KOPT-K1 (cell line): ENCODE data around the gene C2CD4D.

ENCODE experiments used
- H3K27ac ChIP-seq: fragments of 200-600 bp; sonication (generic); 2 replicates; pipeline ENCODE4 v1.5.1; 2016; ENCODE audit warnings: antibody characterized with exemption, mild to moderate bottlenecking, low read depth, low read length; ENCODE audit not compliant: poor library complexity, severe bottlenecking
- H3K36me3 ChIP-seq: fragments of 200-600 bp; sonication (generic); 2 replicates; pipeline ENCODE4 v1.5.1; 2017; ENCODE audit warnings: antibody characterized with exemption, mild to moderate bottlenecking, low read length, moderate library complexity; ENCODE audit not compliant: insufficient read depth
- H3K9me3 ChIP-seq: fragments of 200-600 bp; sonication (generic); 2 replicates; pipeline ENCODE4 v1.5.1; 2017; ENCODE audit warnings: antibody characterized with exemption, low read length, mild to moderate bottlenecking; ENCODE audit not compliant: insufficient read depth, poor library complexity, severe bottlenecking

Gene C2CD4D

DNA sequence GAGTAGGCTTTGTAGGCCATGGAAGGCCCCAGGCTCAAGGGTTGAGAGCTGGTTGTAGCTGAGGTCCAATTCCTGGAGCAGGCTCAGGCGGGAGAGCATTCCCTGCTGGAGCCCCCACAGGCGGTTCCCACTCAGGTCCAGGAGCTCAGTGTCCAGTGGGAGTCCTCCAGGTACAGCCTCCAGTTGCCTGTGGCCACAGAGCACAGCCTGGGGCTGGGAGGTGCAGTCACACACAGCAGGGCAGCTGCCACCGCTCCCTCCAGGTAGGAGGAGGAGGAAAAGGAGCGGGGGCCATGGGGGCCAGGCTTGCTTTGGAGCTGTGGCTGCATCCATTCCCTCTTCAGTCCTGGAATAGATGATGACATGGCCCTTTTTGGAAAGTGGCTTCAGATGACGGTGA, 37.2 kb downstream of the C2CD4D start:
- H3K27ac ChIP-seq = no peak overlapping the region
- no peaks in the 10 kb centered on the region for H3K9me3 ChIP-seq
- no peaks in the 10 kb centered on the region for H3K36me3 ChIP-seq

DNA sequence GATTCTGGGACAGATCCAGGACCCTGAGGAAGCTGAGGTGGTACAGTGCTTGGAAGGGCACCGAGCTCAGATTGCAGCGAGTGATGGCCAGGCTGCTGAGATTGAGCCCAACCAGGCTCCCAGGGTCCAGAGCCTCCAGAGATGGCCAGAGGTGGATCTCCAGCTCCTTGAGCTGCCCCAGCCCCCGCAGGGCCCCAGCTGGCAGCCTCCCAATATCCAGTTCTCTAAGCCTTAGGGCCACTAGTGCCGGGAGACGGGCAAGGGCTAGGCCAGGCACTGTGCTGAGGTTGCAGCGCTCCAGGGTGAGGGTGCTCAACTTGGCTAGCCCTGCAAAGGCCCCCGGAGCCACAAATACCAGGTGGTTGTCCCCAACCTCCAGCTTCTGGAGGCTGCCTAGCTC, 37.8 kb downstream of the C2CD4D start:
- Histone ChIP-seq H3K36me3 (no peaks in the 10 kb centered on the region), H3K9me3 (no peaks in the 10 kb centered on the region), H3K27ac (no peak overlapping the region)

DNA sequence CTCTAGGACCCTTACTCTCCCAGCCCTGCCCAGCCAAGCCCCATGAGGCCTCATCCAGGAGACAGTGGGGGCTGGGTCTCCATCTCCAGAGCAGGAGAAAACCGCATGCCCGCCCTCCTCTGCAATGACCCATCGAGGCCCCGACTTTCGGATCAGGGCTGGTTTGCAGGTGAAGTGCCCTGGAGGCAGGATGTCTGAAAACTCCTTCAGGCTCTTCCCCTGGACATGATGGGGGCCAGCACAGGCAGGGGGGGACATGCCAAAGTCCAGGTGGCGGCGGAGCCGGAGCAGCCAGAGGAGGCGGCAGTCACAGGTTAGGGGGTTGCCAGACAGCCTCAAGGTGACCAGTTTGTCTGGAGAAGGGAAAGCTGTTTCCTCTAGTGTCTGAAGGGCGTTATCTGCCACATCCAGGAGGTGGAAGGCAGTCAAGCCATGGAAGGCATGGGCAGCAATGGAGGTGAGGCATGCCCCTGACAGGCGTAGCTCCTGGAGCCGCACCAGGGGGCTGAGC, 38.3 kb downstream of the C2CD4D start:
- Histone ChIP-seq H3K9me3 (no peaks in the 10 kb centered on the region), H3K36me3 (no peaks in the 10 kb centered on the region), H3K27ac (no peak overlapping the region)

DNA sequence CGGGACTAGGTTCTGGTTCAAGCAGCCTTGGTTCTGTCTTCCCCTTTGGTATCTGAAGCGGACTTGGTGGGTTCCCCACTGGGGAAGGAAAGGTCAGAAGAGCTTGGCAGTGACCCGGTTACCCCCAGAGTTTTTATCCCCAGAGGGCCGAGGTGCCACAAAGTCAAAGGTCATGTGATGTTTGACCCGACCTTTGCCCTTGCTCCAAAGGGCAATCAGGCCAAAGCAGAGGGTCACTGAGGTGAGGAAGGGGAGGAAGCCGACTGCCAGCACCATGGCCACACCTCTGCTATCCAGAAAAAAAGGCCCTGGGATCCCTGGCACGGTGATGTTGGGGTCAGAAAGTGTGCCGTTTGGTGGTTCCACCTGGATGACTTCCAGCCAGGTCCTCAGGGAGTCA, 38.8 kb downstream of the C2CD4D start:
- Histone ChIP-seq H3K27ac (no peak overlapping the region), H3K36me3 (no peaks in the 10 kb centered on the region), H3K9me3 (no peaks in the 10 kb centered on the region)

DNA sequence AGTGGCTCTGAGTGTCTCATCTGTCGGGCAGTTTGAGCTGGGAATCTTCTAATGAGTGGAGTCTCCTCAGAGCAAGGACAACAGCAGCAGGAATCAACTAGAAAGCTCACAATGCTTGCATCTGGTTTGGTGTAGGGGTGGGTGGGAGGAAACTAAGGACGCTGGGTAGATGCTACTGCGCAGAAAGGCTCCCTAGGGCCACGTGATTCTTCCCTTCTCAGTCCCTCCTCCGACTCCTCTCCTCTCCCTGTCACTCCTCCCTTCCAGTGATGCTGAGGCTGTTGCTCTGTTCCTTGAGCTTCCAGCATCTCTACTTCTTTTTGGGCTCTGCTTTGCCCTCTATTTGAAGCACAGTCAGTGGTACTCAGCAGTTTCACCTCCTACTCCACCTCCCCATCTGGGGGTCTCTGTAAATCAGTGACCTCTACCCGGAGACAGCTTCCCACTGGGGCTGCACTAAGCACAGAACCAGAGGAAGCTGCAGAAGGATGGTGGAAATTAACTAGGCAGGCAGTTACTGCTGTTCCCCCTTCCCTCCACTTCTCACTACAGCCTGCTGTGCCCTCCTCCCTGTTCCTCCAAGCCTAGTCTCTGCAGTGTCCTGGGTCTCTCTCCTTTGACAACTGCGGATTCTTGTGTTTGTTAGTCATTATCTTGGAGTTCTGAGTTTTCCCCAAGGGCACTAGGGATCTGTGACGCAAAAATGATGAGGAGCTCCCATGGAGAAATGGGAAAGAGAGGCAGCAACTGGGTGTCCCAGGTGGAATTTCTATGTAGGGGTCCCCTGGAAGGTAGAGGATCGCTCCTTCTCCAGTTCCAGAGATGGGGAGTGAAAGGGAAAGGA, 40.2 kb downstream of the C2CD4D start:
- no peak overlapping the region for H3K27ac ChIP-seq
- no peaks in the 10 kb centered on the region for H3K36me3 ChIP-seq
- no peaks in the 10 kb centered on the region for H3K9me3 ChIP-seq

DNA sequence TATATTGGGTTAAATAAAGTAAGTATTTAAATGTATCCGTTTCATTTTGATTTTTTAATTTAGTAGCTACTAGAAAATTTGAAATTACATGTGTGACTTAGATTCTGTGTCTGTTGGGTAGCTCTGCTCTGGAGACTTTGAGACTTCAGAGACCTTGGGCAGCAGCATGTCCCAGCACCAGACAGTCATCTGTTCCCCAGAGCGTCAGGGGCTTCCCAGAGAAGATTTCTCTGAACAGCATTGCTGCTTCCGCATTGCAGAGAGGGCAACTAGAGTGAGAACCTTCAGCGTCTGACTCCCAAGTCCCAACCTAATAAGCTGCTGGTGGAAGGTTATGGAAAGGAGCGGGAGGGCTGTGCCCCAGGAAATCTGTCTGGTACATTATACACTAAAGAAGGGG, 41.0 kb downstream of the C2CD4D start:
- Histone ChIP-seq H3K27ac (no peak overlapping the region), H3K36me3 (no peaks in the 10 kb centered on the region), H3K9me3 (no peaks in the 10 kb centered on the region)

DNA sequence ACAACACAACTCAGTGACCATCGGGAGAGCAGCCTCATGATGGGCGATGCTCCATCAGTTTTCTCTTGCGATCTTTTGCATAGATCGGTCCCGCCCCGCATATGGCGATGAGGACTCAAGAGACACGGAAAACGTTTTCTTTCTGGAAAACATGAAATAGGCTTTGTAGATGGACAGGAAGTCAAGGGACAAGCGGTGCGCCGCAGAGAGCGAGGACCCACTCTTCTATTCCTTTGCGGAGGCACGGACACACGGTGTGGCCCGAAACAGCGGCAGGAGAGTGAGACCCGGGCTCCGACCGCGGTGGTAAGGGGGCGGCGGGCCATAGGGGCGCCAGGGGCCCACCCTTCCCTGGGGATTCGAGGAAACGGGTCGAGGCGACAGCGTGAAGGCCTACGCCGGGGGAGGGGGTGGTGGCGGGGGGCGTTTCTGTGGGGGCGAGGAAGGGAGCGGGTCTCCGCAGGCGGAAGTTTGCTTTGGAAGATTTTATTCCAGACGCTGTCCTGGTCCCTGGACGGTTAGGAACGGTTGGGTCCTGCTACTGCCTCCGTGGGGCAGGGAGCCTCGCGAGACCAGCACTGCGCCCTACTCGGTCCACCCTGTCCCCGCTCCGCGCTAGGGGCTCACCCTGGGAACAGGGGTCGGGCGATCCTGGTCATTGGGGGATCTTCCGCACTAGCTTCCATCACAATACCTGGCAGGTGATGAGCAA, 48.5 kb downstream of the C2CD4D start:
- Histone ChIP-seq H3K36me3 (no peaks in the 10 kb centered on the region), H3K9me3 (no peaks in the 10 kb centered on the region), H3K27ac (peak overlapping the region; percentile 12)

DNA sequence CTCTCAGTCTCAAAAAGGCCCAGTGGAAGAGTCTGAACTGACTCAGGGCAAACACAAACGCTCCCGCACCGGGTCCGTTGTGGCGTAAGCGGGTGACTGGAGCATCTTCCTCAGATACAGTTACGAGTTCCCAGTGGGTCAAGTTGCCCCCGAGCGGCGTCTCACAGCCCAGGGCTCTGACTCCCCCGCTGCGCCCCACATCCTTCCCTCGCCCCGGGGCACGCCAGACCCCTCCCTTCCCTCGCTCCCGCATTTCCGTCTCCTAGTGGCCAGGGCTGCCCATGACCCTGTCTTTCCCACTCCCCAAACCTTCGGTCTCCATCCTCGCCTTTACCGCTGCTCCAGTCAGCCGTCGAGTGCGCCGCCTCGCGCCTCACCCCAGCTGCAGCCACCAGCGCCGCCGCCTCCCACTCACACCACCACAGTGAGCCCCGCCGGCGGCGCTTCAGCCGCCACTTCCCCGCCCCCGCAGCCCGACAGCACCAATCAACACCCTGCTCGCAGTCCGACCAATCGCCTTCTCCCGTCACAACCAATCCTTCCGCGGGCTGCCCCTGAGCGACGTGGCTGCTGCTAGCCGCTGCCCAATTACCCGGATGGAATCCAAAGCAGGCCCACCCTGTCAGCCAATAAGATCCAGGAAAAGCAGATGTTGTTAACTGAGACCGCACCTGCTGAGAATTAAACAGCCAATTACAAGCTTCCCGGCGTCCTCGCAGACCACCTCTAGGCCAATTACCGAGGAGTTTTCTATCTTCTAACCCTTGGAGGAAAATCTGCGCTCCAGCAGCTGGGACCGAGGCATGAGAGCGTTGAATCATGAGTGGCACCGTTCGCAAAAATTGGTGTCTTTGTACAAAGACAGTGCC, 49.3 kb downstream of the C2CD4D start, which contains the start of gene TDRKH:
Gene TDRKH, minus strand, starts transcription at position 430 of the 869 bp plus-strand sequence. CDS start 7,478 bp downstream, outside the sequence.
- peak within 1 kb of the TSS; percentile 27 for H3K27ac ChIP-seq
- no peaks in the 10 kb centered on the region for H3K36me3 ChIP-seq
- H3K9me3 ChIP-seq = no peaks in the 10 kb centered on the region
